ENCODE measurements around the gene CARD16. TPM values are rescaled to one million over a fixed set of nuclear protein-coding genes. Genes with fewer than 3 reads are reported as not detected.
"Not testable (repeated sequence)": the region's sequence is repeated elsewhere in the genome, so short reads cannot be mapped to it uniquely, and the experiment has no call there.

CARD16 gene
- total RNA-seq, 1 donor from 2014 or later = 1.5 TPM

- H3K4me1 Mint-ChIP-seq (ENCODE audit: unreplicated experiment) = no peaks in the 10 kb centered on the region
- H3K27me3 Mint-ChIP-seq (ENCODE audit: unreplicated experiment) = peaks cover 3% of the 10 kb centered on the region
- H3K27ac Mint-ChIP-seq (ENCODE audit: unreplicated experiment) = no peak overlapping the region
- H3K36me3 Mint-ChIP-seq (ENCODE audit: unreplicated experiment) = no peaks in the 10 kb centered on the region
- H3K9me3 Mint-ChIP-seq (ENCODE audit: unreplicated experiment) = no peaks in the 10 kb centered on the region
- no peak for DNase-seq (ENCODE audit: extremely low spot score, unreplicated experiment)
- TF ChIP-seq CTCF (IDR thresholded peaks at IDR 0.05) = no peak
- H3K4me3 Mint-ChIP-seq (ENCODE audit: unreplicated experiment) = no peak overlapping the region
Measured at GRCh38 chr11:105074166-105074530, 29.0 kb upstream of the CARD16 start.

GRCh38 chr11:105073456-105074165, 28.5 kb upstream of the CARD16 start:
- no peak for DNase-seq (ENCODE audit: extremely low spot score, unreplicated experiment)
- no peak for TF ChIP-seq CTCF (IDR thresholded peaks at IDR 0.05)
- H3K4me1 Mint-ChIP-seq (ENCODE audit: unreplicated experiment) = no peaks in the 10 kb centered on the region
- no peaks in the 10 kb centered on the region for H3K27me3 Mint-ChIP-seq (ENCODE audit: unreplicated experiment)
- H3K27ac Mint-ChIP-seq (ENCODE audit: unreplicated experiment) = no peak overlapping the region
- no peaks in the 10 kb centered on the region for H3K9me3 Mint-ChIP-seq (ENCODE audit: unreplicated experiment)
- no peaks in the 10 kb centered on the region for H3K36me3 Mint-ChIP-seq (ENCODE audit: unreplicated experiment)
- H3K4me3 Mint-ChIP-seq (ENCODE audit: unreplicated experiment) = no peak overlapping the region

- H3K9me3 Mint-ChIP-seq (ENCODE audit: unreplicated experiment); H3K4me1 Mint-ChIP-seq (ENCODE audit: unreplicated experiment); H3K4me3 Mint-ChIP-seq (ENCODE audit: unreplicated experiment); H3K36me3 Mint-ChIP-seq (ENCODE audit: unreplicated experiment); H3K27me3 Mint-ChIP-seq (ENCODE audit: unreplicated experiment); H3K27ac Mint-ChIP-seq (ENCODE audit: unreplicated experiment); DNase-seq (ENCODE audit: extremely low spot score, unreplicated experiment): not testable (repeated sequence)
Measured at GRCh38 chr11:105072080-105072479, 26.9 kb upstream of the CARD16 start.

GRCh38 chr11:105071089-105071732, 26.1 kb upstream of the CARD16 start:
- Mint-ChIP-seq H3K27ac (ENCODE audit: unreplicated experiment) (no peak overlapping the region), H3K27me3 (ENCODE audit: unreplicated experiment) (no peaks in the 10 kb centered on the region), H3K4me1 (ENCODE audit: unreplicated experiment) (no peaks in the 10 kb centered on the region), H3K36me3 (ENCODE audit: unreplicated experiment) (no peaks in the 10 kb centered on the region), H3K4me3 (ENCODE audit: unreplicated experiment) (no peak overlapping the region), H3K9me3 (ENCODE audit: unreplicated experiment) (no peaks in the 10 kb centered on the region)
- no peak for DNase-seq (ENCODE audit: extremely low spot score, unreplicated experiment)
- TF ChIP-seq CTCF (IDR thresholded peaks at IDR 0.05) = no peak

- H3K27ac Mint-ChIP-seq (ENCODE audit: unreplicated experiment) = no peak overlapping the region
- no peak for TF ChIP-seq CTCF (IDR thresholded peaks at IDR 0.05)
- no peaks in the 10 kb centered on the region for H3K4me1 Mint-ChIP-seq (ENCODE audit: unreplicated experiment)
- H3K36me3 Mint-ChIP-seq (ENCODE audit: unreplicated experiment) = no peaks in the 10 kb centered on the region
- H3K27me3 Mint-ChIP-seq (ENCODE audit: unreplicated experiment) = no peaks in the 10 kb centered on the region
- no peak overlapping the region for H3K4me3 Mint-ChIP-seq (ENCODE audit: unreplicated experiment)
- no peaks in the 10 kb centered on the region for H3K9me3 Mint-ChIP-seq (ENCODE audit: unreplicated experiment)
- DNase-seq (ENCODE audit: extremely low spot score, unreplicated experiment) = no peak
Measured at GRCh38 chr11:105070306-105070705, 25.2 kb upstream of the CARD16 start.

GRCh38 chr11:105069749-105070148, 24.6 kb upstream of the CARD16 start:
- not testable (repeated sequence) for H3K27me3 Mint-ChIP-seq (ENCODE audit: unreplicated experiment); H3K4me3 Mint-ChIP-seq (ENCODE audit: unreplicated experiment); H3K27ac Mint-ChIP-seq (ENCODE audit: unreplicated experiment); H3K4me1 Mint-ChIP-seq (ENCODE audit: unreplicated experiment); DNase-seq (ENCODE audit: extremely low spot score, unreplicated experiment); H3K36me3 Mint-ChIP-seq (ENCODE audit: unreplicated experiment); H3K9me3 Mint-ChIP-seq (ENCODE audit: unreplicated experiment)

GRCh38 chr11:105063245-105063941, 18.3 kb upstream of the CARD16 start:
- not testable (repeated sequence) for H3K27ac Mint-ChIP-seq (ENCODE audit: unreplicated experiment); H3K4me3 Mint-ChIP-seq (ENCODE audit: unreplicated experiment); H3K9me3 Mint-ChIP-seq (ENCODE audit: unreplicated experiment); H3K4me1 Mint-ChIP-seq (ENCODE audit: unreplicated experiment); DNase-seq (ENCODE audit: extremely low spot score, unreplicated experiment); H3K27me3 Mint-ChIP-seq (ENCODE audit: unreplicated experiment); H3K36me3 Mint-ChIP-seq (ENCODE audit: unreplicated experiment)
